ENCODE measurements around the gene HPS1.

DNA sequence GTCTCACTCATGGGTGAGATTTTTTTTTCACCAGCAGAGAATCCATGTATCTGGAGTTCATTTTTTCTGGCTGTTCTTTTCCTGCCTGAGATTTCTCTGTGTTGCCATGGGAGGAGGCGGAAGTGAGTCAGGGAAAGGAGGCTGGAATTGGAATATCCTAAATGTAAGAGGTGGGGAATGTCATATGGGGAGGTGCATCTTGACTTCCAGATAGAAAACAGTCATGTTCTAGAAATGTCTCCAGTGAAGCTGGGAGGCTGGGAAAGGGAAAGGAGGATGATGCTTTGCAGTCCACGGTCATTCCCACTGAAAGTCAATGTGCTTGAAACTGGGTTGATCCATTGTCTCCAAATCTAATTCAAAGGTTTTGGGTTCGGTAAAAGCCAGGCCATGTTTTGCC is 39.7 kb upstream of the HPS1 start:
- no peak for TF ChIP-seq CTCF (IDR thresholded peaks at IDR 0.05)
- TF ChIP-seq POLR2A (IDR thresholded peaks at IDR 0.05), result no peak
